NCI-H460 (cell line): ENCODE results near the gene PSMD13. TPM values are rescaled to one million over a fixed set of nuclear protein-coding genes. Genes with fewer than 3 reads are reported as not detected.
"Not testable (repeated sequence)": the region's sequence is repeated elsewhere in the genome, so short reads cannot be mapped to it uniquely, and the experiment has no call there.

Source experiments
- DNase-seq: peaks from one replicate; pipeline ENCODE4 v3.0.0-alpha.2; 2016; ENCODE audit warnings: low read depth; ENCODE audit errors: extremely low read depth
- polyA plus RNA-seq: library from polyadenylated mRNA; depleted of rRNA; stranded (reverse); fragments of >200 nt; gene quantifications from 2 replicates; pipeline ENCODE4 v1.2.3, GENCODE V29; 2014; cell fraction: nucleus; rRNA removed
- total RNA-seq: library from RNA; depleted of rRNA; stranded (reverse); fragments of >200 nt; shearing (Covaris generic); gene quantifications from 2 replicates; pipeline ENCODE4 v1.2.3, GENCODE V29; 2014; rRNA removed

PSMD13 gene
- total RNA-seq = 69.9 and 72.8 TPM in 2 replicates
- 88.8 and 91.5 TPM in 2 replicates for polyA plus RNA-seq

- DNase-seq = peak; percentile 58
These were observed at the start of gene PSMD13 for GRCh38 chr11:236774-237767. TSS of gene PSMD13 (plus strand) at chr11:236976. CDS start at chr11:237050, 74 bp downstream.

DNA sequence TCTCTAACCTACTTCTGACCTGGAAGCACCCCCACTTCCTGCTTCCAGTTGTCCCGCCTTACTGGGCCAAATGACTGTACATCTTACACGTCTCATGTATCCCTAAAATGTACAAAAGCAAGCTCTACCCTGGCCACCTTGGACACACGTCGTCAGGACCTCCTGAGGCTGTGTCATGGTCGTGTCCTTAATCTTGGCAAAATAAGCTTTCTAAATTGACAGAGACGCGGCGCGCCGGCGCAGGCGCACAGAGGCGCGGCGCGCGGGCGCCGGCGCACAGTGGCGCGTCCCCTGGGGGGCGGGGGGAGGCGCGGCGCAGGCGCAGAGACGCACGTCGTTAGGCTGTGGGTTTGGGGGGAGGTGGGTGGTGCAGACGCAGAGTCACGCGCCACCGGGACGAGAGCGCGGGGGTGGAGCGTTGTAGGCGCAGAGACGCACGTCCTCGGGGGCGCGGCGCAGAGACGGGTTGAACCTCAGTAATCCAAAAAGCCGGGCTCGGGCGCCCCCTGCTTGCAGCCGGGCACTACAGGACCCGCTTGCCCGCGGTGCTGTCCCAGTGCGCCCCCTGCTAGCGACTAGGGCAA lies 47.5 kb upstream of the PSMD13 start:
- not testable (repeated sequence) for DNase-seq

DNA sequence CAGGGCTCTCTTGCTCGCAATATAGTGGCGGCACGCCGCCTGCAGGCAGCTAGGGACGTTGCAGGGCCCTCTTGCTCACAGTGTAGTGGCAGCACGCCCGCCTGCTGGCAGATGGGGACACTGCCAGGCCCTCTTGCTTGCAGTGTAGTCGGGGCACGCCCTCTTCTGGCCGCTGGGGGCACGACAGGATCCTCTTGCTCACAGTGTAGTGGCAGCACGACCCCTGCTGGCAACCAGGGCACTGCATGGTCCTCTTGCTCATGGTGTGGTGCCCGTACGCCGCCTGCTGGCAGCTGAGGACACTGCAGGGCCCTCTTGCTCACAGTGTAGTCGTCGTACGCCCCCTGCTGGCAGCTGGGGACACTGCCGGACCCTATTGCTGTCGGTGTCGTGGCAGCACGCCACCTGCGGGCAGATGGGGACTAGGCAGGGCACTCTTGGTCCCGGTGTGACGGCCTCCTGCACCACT lies 46.9 kb upstream of the PSMD13 start:
- not testable (repeated sequence) for DNase-seq

- not testable (repeated sequence) for DNase-seq
These were observed 46.2 kb upstream of the PSMD13 start for GRCh38 chr11:190546-190945.

- DNase-seq = not testable (repeated sequence)
These were observed 45.0 kb upstream of the PSMD13 start for GRCh38 chr11:191490-192478.

DNA sequence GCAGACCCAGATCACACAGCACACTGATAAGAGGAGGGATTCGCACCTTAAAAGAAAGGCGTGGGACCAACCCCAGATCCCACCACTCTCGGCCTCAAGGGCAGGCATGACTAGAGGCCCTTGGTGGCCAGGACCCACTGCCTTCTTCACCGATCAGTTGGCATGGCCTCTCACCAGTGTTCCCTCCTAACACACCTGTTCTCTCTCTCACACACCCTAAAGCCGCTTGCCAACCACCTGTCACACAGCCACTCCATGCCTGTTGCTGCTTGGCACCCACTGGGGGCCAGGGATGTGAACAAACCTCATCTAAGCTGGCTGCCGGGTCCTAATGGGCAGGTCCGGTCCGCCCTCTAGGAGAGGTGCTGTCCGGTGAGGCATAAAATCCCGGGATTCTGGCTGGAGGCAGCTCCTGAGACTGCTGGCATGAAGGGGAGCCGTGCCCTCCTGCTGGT lies 44.1 kb upstream of the PSMD13 start, which contains the start of gene SCGB1C1:
TSS of gene SCGB1C1 (plus strand) at position 405 of the 455 bp plus-strand sequence. CDS start at position 427, 22 bp downstream.
- DNase-seq = not testable (repeated sequence)

GRCh38 chr11:193481-193880 lies 43.3 kb upstream of the PSMD13 start:
- DNase-seq = not testable (repeated sequence)

GRCh38 chr11:196786-197731 lies 39.7 kb upstream of the PSMD13 start:
- DNase-seq = no peak

DNA sequence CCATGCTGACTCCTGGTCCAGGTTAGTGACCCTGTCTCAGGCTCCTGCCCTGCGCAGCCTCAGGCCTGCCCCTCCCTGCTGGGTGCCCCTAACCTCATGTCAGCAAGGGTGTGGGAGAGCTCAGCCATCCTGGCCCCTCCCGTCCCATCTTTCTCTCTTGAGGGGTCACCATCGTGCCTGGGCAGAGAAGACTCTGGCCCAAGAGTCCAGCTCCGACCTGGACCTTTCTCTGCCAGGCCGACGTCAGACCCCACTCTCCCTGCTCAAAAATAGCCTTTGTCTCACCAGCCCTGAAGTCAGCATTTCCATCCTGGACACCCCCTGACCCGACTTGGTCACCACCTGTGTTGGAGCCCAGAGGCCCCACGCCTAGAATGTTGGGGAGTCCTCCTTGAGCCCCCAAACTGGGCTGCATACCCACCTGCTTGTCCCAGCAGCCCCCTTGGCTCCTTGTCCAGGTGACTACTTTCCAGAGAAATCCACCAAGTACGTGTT lies 39.0 kb upstream of the PSMD13 start:
- DNase-seq = no peak

- DNase-seq = no peak
These were observed 38.5 kb upstream of the PSMD13 start for GRCh38 chr11:198236-198806.

GRCh38 chr11:199004-199581 lies 37.7 kb upstream of the PSMD13 start:
- no peak for DNase-seq

GRCh38 chr11:199782-200181 lies 37.0 kb upstream of the PSMD13 start:
- no peak for DNase-seq

- no peak for DNase-seq
These were observed 36.4 kb upstream of the PSMD13 start for GRCh38 chr11:200224-201003.

GRCh38 chr11:201966-202365 lies 34.8 kb upstream of the PSMD13 start:
- DNase-seq = no peak

DNA sequence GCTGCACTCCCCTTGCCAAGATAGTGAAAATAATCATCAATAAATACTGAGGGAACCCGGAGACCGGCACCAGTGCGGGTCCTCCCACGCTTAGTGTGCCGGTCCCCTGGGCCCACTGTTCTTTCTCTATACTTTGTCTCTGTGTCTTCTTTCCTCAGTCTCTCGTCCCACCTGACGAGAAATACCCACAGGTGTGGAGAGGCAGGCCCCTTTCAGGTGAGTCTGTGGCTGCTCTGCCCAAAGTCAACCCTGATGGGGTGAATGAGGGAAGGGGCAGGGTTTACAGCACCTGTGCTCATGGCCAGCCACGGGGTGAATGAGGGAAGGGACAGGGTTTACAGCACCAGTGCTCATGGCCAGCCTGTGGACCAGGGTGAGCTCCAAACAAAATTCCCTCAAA lies 34.3 kb upstream of the PSMD13 start:
- DNase-seq = no peak

DNA sequence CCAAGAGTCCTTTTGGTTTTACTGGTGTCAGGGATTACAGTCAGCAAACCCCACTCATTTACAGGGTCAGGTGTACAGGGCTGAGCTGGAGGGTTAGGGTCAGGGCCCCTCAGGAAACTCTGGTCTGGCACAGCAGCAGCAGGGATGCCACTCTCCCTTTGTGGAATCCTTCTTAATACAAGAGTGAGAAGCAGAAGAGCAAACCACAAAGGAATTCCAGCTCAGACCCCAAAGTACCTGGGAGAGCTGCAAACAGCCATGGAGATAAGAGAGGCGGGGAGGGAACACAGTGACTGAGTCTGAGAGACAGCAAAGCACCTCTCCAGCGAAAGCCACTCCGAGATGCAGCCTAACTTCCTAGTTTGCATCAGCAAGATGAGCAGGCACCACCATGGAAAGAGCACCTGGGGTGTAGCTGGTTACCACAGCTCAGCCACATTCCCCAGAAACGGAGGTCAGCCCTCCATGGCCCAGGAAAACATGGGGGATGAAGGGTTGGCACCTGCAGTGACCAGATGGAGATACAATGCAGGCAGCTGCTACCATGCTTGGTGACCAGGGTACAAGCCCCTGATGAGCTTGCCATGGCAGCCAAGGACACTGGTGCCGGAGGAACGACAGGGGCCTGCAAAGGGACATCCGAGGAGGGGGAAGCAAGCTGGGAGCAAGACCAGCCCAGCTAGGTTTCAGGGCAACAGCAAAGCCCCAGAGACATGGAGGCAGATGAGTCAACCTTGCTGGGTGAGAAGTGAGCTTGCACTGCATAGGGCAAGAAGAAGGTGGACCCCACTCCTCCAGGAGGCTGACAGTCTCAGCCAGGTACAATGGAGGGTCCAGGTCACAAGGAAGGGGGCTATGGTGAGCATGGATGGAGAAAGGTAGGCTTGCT lies 33.5 kb upstream of the PSMD13 start:
- DNase-seq = no peak
